ENCODE results near the gene ANK2. TPM values are rescaled to one million over a fixed set of nuclear protein-coding genes. Genes with fewer than 3 reads are reported as not detected.

The ANK2 gene
- total RNA-seq, 4 donors from 2014 or later: 13.7 to 47.4 (median 30.5) TPM

GRCh38 chr4:113405874-113406722 is 356.6 kb downstream of the ANK2 start:
- no peaks in the 10 kb centered on the region for H3K4me1 ChIP-seq
- H3K4me3 ChIP-seq: no peak overlapping the region
- no peaks in the 10 kb centered on the region for H3K27me3 ChIP-seq
- 74 to 88% methylated on average over 5 to 7 of the region's 7 CpGs for WGBS, 2 donors (ENCODE audit: low coverage in 1 of 2)
- intact Hi-C loops (cut with DNase I; ENCODE audit: low total_unique reads): no loop called here
- no peak for DNase-seq
- H3K9me3 ChIP-seq: no peaks in the 10 kb centered on the region
- in situ Hi-C loops (cut with MboI; ENCODE audit: low pct_ligation_motif_present in 1 of 4, low pct_unique_long_range_greater_than_20kb in 1 of 4, low sequenced_read_pairs in 3 of 4): loop anchor here in 1 of 4 donors (25.0 kb wide), 1 partner anchor 981 kb away; no protein-coding TSS in a partner anchor
- TF ChIP-seq EP300 (IDR thresholded peaks at IDR 0.05; ENCODE audit: low read depth) (no peak), POLR2AphosphoS5 (IDR thresholded peaks at IDR 0.05) (no peak), POLR2A (IDR thresholded peaks at IDR 0.05) (no peak)
- TF ChIP-seq, protein P1, sequence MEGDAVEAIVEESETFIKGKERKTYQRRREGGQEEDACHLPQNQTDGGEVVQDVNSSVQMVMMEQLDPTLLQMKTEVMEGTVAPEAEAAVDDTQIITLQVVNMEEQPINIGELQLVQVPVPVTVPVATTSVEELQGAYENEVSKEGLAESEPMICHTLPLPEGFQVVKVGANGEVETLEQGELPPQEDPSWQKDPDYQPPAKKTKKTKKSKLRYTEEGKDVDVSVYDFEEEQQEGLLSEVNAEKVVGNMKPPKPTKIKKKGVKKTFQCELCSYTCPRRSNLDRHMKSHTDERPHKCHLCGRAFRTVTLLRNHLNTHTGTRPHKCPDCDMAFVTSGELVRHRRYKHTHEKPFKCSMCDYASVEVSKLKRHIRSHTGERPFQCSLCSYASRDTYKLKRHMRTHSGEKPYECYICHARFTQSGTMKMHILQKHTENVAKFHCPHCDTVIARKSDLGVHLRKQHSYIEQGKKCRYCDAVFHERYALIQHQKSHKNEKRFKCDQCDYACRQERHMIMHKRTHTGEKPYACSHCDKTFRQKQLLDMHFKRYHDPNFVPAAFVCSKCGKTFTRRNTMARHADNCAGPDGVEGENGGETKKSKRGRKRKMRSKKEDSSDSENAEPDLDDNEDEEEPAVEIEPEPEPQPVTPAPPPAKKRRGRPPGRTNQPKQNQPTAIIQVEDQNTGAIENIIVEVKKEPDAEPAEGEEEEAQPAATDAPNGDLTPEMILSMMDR (IDR thresholded peaks at IDR 0.05): no peak
- H3K27ac ChIP-seq: no peak overlapping the region
- H3K36me3 ChIP-seq: no peaks in the 10 kb centered on the region

GRCh38 chr4:113406723-113407016 is 357.2 kb downstream of the ANK2 start:
- WGBS, 2 donors (ENCODE audit: low coverage in 1 of 2): 73 to 81% methylated on average over 7 of the region's 7 CpGs
- TF ChIP-seq POLR2A (IDR thresholded peaks at IDR 0.05): no peak
- TF ChIP-seq, protein P1 (IDR thresholded peaks at IDR 0.05): no peak
- no peak for TF ChIP-seq EP300 (IDR thresholded peaks at IDR 0.05; ENCODE audit: low read depth)
- TF ChIP-seq POLR2AphosphoS5 (IDR thresholded peaks at IDR 0.05): no peak
- intact Hi-C loops (cut with DNase I; ENCODE audit: low total_unique reads): no loop called here

GRCh38 chr4:113407409-113407808 is 358.0 kb downstream of the ANK2 start:
- Histone ChIP-seq H3K27ac (no peak overlapping the region), H3K36me3 (no peaks in the 10 kb centered on the region), H3K9me3 (no peaks in the 10 kb centered on the region), H3K4me3 (no peak overlapping the region), H3K27me3 (no peaks in the 10 kb centered on the region), H3K4me1 (no peaks in the 10 kb centered on the region)
- 65 to 77% methylated on average over 2 of the region's 2 CpGs for WGBS, 2 donors (ENCODE audit: low coverage in 1 of 2)
- intact Hi-C loops (cut with DNase I; ENCODE audit: low total_unique reads) (no loop called here), in situ Hi-C loops (cut with MboI; ENCODE audit: low pct_ligation_motif_present in 1 of 4, low pct_unique_long_range_greater_than_20kb in 1 of 4, low sequenced_read_pairs in 3 of 4) (loop anchor here in 1 of 4 donors (25.0 kb wide), 1 partner anchor 980 kb away; no protein-coding TSS in a partner anchor)
- TF ChIP-seq, protein P1 (IDR thresholded peaks at IDR 0.05): no peak
- TF ChIP-seq POLR2A (IDR thresholded peaks at IDR 0.05): no peak
- TF ChIP-seq POLR2AphosphoS5 (IDR thresholded peaks at IDR 0.05): no peak
- no peak for TF ChIP-seq EP300 (IDR thresholded peaks at IDR 0.05; ENCODE audit: low read depth)
- DNase-seq: no peak

More at GRCh38 chr4:113406723-113407016, 357.2 kb downstream of the ANK2 start:
- H3K36me3 ChIP-seq: no peaks in the 10 kb centered on the region
- H3K27me3 ChIP-seq: no peaks in the 10 kb centered on the region
- DNase-seq: no peak
- in situ Hi-C loops (cut with MboI; ENCODE audit: low pct_ligation_motif_present in 1 of 4, low pct_unique_long_range_greater_than_20kb in 1 of 4, low sequenced_read_pairs in 3 of 4): loop anchor here in 1 of 4 donors (25.0 kb wide), 1 partner anchor 981 kb away; no protein-coding TSS in a partner anchor
- H3K9me3 ChIP-seq: no peaks in the 10 kb centered on the region
- H3K27ac ChIP-seq: no peak overlapping the region
- H3K4me1 ChIP-seq: no peaks in the 10 kb centered on the region
- H3K4me3 ChIP-seq: no peak overlapping the region

- no peak for DNase-seq
- Histone ChIP-seq H3K4me1 (no peaks in the 10 kb centered on the region), H3K36me3 (no peaks in the 10 kb centered on the region), H3K27ac (no peak overlapping the region), H3K27me3 (no peaks in the 10 kb centered on the region), H3K4me3 (no peak overlapping the region), H3K9me3 (no peaks in the 10 kb centered on the region)
- in situ Hi-C loops (cut with MboI; ENCODE audit: low pct_ligation_motif_present in 1 of 4, low pct_unique_long_range_greater_than_20kb in 1 of 4, low sequenced_read_pairs in 3 of 4) (loop anchor here in 1 of 4 donors (25.0 kb wide), 1 partner anchor 978 kb away; no protein-coding TSS in a partner anchor), intact Hi-C loops (cut with DNase I; ENCODE audit: low total_unique reads) (no loop called here)
- 44 to 53% methylated on average over 4 of the region's 4 CpGs for WGBS, 2 donors (ENCODE audit: low coverage in 1 of 2)
- TF ChIP-seq POLR2AphosphoS5 (IDR thresholded peaks at IDR 0.05): no peak
- no peak for TF ChIP-seq POLR2A (IDR thresholded peaks at IDR 0.05)
- no peak for TF ChIP-seq EP300 (IDR thresholded peaks at IDR 0.05; ENCODE audit: low read depth)
- TF ChIP-seq, protein P1 (IDR thresholded peaks at IDR 0.05): no peak
Observed at GRCh38 chr4:113409181-113409580, 359.7 kb downstream of the ANK2 start.
